GM12878 (cell line): ENCODE measurements around the gene NFE2L1. TPM values are rescaled to one million over a fixed set of nuclear protein-coding genes. Genes with fewer than 3 reads are reported as not detected.

ENCODE experiments used
- ATF7 ChIP-seq: fragments of 450-650 bp; IDR thresholded peaks from 2 replicates; pipeline ENCODE4 v1.6.1; 2016; ENCODE audit warnings: low read depth, mild to moderate bottlenecking
- HDGF ChIP-seq: fragments of 450-650 bp; IDR thresholded peaks from 2 replicates; pipeline ENCODE4 v1.6.1; 2016; ENCODE audit warnings: antibody characterized with exemption
- IKZF2 ChIP-seq, 2 experiments: fragments of 450-650 bp; IDR thresholded peaks; 2 replicates each; pipeline ENCODE4 v1.6.1; 2017; ENCODE audit warnings: mild to moderate bottlenecking in 2 of 2, moderate library complexity in 2 of 2
- IRF4 ChIP-seq: IDR thresholded peaks from 2 replicates; pipeline ENCODE4 v1.6.1; 2011; ENCODE audit warnings: low read depth, low read length
- MEF2B ChIP-seq: fragments of 450-650 bp; IDR thresholded peaks from 2 replicates; pipeline ENCODE4 v1.6.1; 2018; ENCODE audit warnings: mild to moderate bottlenecking, moderate library complexity; ENCODE audit not compliant: partially characterized antibody, poor library complexity, severe bottlenecking
- NBN ChIP-seq: fragments of 450-650 bp; IDR thresholded peaks from 2 replicates; pipeline ENCODE4 v1.6.1; 2016
- NFYA ChIP-seq: IDR thresholded peaks from 2 replicates; pipeline ENCODE4 v1.6.1; 2011; ENCODE audit warnings: low read depth, mild to moderate bottlenecking, low read length, improper control_type of control experiment, borderline replicate concordance
- RELA ChIP-seq: fragments of 450-650 bp; IDR thresholded peaks from 2 replicates; pipeline ENCODE4 v1.8.0; 2014; ENCODE audit warnings: borderline replicate concordance; ENCODE audit not compliant: partially characterized antibody
- RFX5 ChIP-seq: IDR thresholded peaks from 2 replicates; pipeline ENCODE4 v1.6.1; 2011; ENCODE audit warnings: low read depth, low read length, improper control_type of control experiment
- RUNX3 ChIP-seq: IDR thresholded peaks from 2 replicates; pipeline ENCODE4 v1.6.1; 2012; ENCODE audit warnings: low read length, inconsistent platforms
- SIX5 ChIP-seq: IDR thresholded peaks from 2 replicates; pipeline ENCODE4 v1.6.1; 2011; ENCODE audit warnings: mild to moderate bottlenecking, low read depth, low read length, moderate library complexity; ENCODE audit not compliant: severe bottlenecking
- SMC3 ChIP-seq: IDR thresholded peaks from 2 replicates; pipeline ENCODE4 v1.6.1; 2011; ENCODE audit warnings: low read length, improper control_type of control experiment, borderline replicate concordance
- TCF3 ChIP-seq: IDR thresholded peaks from 2 replicates; pipeline ENCODE4 v1.6.1; 2012; ENCODE audit warnings: low read depth, mild to moderate bottlenecking, low read length, borderline replicate concordance; ENCODE audit not compliant: insufficient read depth
- WRNIP1 ChIP-seq: IDR thresholded peaks from 2 replicates; pipeline ENCODE4 v1.6.1; 2011; ENCODE audit warnings: low read depth, low read length, improper control_type of control experiment, borderline replicate concordance
- polyA plus RNA-seq, 11 experiments: library from polyadenylated mRNA; depleted of rRNA in 4 of 11; unstranded in 6 of 11; stranded (reverse) in 5 of 11; fragments of >200 nt; fragmentation: Nextera tagmentation in 4 of 11; fragmentation: Illumina TruSeq in 1 of 11; extraction: Ambion mirVana in 4 of 11; extraction: Trizol in 1 of 11; gene quantifications; 1 replicate in 1 of 11; 2 replicates in 10 of 11; pipeline versions ENCODE4 v1.2.1 to v1.2.3, GENCODE V29; 2011 to 2016; ENCODE audit warnings: inconsistent platforms in 2 of 11, missing spikeins in 2 of 11, low read depth in 1 of 11
- total RNA-seq, 4 experiments: library from RNA; depleted of rRNA in 3 of 4; stranded (reverse); fragments of >200 nt in 3 of 4; fragmentation: Illumina TruSeq in 1 of 4; extraction: Trizol in 1 of 4; gene quantifications; 2 replicates each; pipeline versions ENCODE4 v1.2.1 to v1.2.3, GENCODE V29; 2013 to 2021
- TF ChIP-seq, protein P1 (sequence below): IDR thresholded peaks from 2 replicates; pipeline ENCODE4 v1.6.1; 2012; ENCODE audit warnings: low read depth, low read length, improper control_type of control experiment
- TF ChIP-seq, protein P2 (sequence below): fragments of 450-650 bp; IDR thresholded peaks from 2 replicates; pipeline ENCODE4 v1.6.1; 2016; ENCODE audit warnings: mild to moderate bottlenecking

Gene NFE2L1
- total and polyA plus RNA-seq, 10 of the 15 experiments (the other 5 are each of a cell fraction or from before 2014, with no cell fraction given), result 3.8 to 104 (median 26.4) TPM

DNA sequence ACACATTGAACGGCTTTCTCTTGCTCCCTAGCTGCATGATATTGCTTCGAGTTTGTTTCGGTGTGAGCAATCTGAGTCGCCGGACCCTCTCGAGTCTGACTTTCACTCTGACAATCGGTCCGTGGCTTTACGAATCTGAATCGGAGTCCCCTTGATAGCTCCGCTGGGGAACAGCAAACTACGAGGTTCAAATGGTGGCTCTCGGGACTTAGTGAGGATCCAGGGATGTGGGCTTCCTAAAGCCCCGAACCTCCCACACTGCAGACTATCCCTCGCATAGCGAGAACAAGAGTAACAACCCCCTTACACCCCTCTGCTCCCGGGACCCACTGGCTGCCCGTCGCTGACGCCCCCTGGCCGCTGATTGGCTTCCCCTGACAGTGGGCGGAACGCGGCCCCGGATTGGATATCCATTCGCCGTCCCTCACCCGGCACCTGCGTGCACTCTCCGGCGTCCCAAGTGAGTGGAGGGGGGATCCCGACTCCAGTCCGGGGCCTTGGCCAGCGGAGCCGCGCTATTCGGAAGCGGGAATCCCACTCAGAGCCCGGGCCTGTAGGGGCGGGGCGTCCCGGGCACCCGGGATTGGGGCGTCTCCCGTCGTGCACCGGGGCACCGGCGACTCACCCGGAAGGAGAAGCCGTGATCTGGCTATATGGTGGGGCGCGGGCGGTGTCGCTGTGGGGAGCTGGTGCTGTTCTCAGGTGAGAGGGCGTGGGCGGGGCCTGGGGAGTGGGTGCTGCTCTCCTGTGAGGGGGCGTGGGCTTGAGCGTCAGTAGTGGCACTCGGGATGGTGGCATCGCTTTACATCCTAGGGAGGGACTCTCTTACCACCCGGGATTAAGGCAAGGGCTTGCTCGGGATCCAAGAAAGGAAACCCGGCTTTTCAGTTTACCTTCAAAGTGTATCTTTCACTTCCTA lies 59.2 kb downstream of the NFE2L1 start, which contains the start of gene SNX11 (continued):
- TF ChIP-seq NBN, result peak; percentile 75
- TF ChIP-seq IRF4, result no peak
- no peak for TF ChIP-seq NFYA
- TF ChIP-seq RELA, result no peak
- TF ChIP-seq, protein P1, sequence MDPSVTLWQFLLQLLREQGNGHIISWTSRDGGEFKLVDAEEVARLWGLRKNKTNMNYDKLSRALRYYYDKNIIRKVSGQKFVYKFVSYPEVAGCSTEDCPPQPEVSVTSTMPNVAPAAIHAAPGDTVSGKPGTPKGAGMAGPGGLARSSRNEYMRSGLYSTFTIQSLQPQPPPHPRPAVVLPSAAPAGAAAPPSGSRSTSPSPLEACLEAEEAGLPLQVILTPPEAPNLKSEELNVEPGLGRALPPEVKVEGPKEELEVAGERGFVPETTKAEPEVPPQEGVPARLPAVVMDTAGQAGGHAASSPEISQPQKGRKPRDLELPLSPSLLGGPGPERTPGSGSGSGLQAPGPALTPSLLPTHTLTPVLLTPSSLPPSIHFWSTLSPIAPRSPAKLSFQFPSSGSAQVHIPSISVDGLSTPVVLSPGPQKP, result no peak
- TF ChIP-seq, protein P2, sequence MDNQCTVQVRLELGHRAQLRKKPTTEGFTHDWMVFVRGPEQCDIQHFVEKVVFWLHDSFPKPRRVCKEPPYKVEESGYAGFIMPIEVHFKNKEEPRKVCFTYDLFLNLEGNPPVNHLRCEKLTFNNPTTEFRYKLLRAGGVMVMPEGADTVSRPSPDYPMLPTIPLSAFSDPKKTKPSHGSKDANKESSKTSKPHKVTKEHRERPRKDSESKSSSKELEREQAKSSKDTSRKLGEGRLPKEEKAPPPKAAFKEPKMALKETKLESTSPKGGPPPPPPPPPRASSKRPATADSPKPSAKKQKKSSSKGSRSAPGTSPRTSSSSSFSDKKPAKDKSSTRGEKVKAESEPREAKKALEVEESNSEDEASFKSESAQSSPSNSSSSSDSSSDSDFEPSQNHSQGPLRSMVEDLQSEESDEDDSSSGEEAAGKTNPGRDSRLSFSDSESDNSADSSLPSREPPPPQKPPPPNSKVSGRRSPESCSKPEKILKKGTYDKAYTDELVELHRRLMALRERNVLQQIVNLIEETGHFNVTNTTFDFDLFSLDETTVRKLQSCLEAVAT, result 0 out of 2 replicates have a peak, but pooled peaks have one; percentile 35
- 0 out of 2 replicates have a peak, but pooled peaks have one; percentile 13 for TF ChIP-seq RUNX3
- TF ChIP-seq HDGF, result peak; percentile 55; the same call in 1 of the 2 replicates
- no peak for TF ChIP-seq SIX5
- peak; percentile 29 for TF ChIP-seq MEF2B
- peak; percentile 67; the same call in 1 of the 2 replicates for TF ChIP-seq TCF3
- TF ChIP-seq IKZF2 (IDR thresholded peaks at IDR 0.05), result peak; percentile 45 to 53; a peak in 3 of 4 replicates
- TF ChIP-seq RFX5, result peak; percentile 66; the same call in 1 of the 2 replicates
- TF ChIP-seq WRNIP1, result no peak
- TF ChIP-seq ATF7, result peak; percentile 36; the same call in 1 of the 2 replicates
- TF ChIP-seq SMC3, result 0 out of 2 replicates have a peak, but pooled peaks have one; percentile 5
- TF ChIP-seq, all 136 proteins: peak for 57
